ENCODE measurements around the gene TUBGCP2.

Gene TUBGCP2

DNA sequence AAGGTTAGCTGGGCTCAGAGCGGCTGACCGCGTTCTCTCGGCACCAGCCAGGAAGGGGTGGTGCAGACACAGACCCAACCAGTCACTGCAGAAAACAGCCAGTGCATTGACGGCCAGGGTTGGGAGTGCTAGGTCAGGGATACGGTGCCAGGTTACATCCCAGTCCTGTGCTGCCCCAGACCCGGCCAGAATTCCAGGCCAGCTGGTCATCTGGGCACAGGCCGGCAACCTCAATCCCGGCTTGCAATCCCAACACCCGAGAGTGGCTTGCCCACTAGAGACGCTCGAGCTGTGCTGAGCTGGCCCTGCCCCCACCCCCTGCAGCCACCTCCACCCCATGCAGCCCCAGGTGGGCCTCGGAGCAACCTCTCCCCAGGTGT, 42.3 kb upstream of the TUBGCP2 start:
- no peak overlapping the region for H3K4me3 ChIP-seq (ENCODE audit: low read depth, low read length)
- peak overlapping the region; percentile 6 for H3K9ac ChIP-seq (ENCODE audit: low read length)
- no peaks in the 10 kb centered on the region for H3K9me3 ChIP-seq (ENCODE audit: control insufficient read depth, insufficient read depth, low read depth, low read length)
- H3K36me3 ChIP-seq (ENCODE audit: control insufficient read depth, insufficient read depth, low read length): peaks cover 5% of the 10 kb centered on the region
- H3K4me1 ChIP-seq (ENCODE audit: control insufficient read depth, insufficient read depth, low read length): peaks cover 14% of the 10 kb centered on the region; the same call in 1 of the 2 replicates
- H3K27ac ChIP-seq (ENCODE audit: low read depth, low read length): no peak overlapping the region
- H3K27me3 ChIP-seq (ENCODE audit: control insufficient read depth, insufficient read depth, low read length): no peaks in the 10 kb centered on the region

- Histone ChIP-seq H3K27ac (ENCODE audit: low read depth, low read length) (no peak overlapping the region), H3K9ac (ENCODE audit: low read length) (peak overlapping the region; percentile 6), H3K4me3 (ENCODE audit: low read depth, low read length) (no peak overlapping the region), H3K9me3 (ENCODE audit: control insufficient read depth, insufficient read depth, low read depth, low read length) (no peaks in the 10 kb centered on the region), H3K36me3 (ENCODE audit: control insufficient read depth, insufficient read depth, low read length) (peaks cover 4% of the 10 kb centered on the region), H3K27me3 (ENCODE audit: control insufficient read depth, insufficient read depth, low read length) (no peaks in the 10 kb centered on the region), H3K4me1 (ENCODE audit: control insufficient read depth, insufficient read depth, low read length) (peaks cover 14% of the 10 kb centered on the region; the same call in 1 of the 2 replicates)
Observed at GRCh38 chr10:133350283-133350949, 41.7 kb upstream of the TUBGCP2 start.

DNA sequence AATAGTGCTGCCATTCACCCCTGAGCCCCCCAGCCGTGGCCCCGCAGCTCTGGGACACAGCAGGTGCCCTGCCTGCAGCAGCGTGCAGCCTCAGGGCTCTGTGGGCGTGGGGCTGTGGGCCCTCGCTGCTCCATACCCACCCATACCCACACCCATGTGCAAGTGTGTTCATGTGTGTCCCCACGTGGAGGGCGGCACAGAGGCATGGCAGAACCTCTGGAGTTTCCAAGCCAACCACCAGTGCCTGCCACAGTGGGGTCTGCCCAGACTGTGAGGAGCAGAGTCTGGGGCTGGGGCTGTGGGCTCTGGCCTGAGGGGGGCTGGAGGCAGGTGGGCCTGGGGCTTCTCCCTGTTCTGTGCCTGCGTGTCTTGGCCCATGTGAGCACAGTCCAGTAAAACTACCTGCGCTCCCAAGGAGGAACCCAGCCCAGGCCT, 40.9 kb upstream of the TUBGCP2 start:
- Histone ChIP-seq H3K27me3 (ENCODE audit: control insufficient read depth, insufficient read depth, low read length) (no peaks in the 10 kb centered on the region), H3K9me3 (ENCODE audit: control insufficient read depth, insufficient read depth, low read depth, low read length) (no peaks in the 10 kb centered on the region), H3K4me3 (ENCODE audit: low read depth, low read length) (no peak overlapping the region), H3K9ac (ENCODE audit: low read length) (no peak overlapping the region), H3K36me3 (ENCODE audit: control insufficient read depth, insufficient read depth, low read length) (no peaks in the 10 kb centered on the region; the same call in 1 of the 2 replicates), H3K4me1 (ENCODE audit: control insufficient read depth, insufficient read depth, low read length) (peaks cover 14% of the 10 kb centered on the region; the same call in 1 of the 2 replicates), H3K27ac (ENCODE audit: low read depth, low read length) (no peak overlapping the region)

- no peak overlapping the region for H3K9ac ChIP-seq (ENCODE audit: low read length)
- H3K27ac ChIP-seq (ENCODE audit: low read depth, low read length): no peak overlapping the region
- peaks cover 4% of the 10 kb centered on the region; the same call in 1 of the 2 replicates for H3K27me3 ChIP-seq (ENCODE audit: control insufficient read depth, insufficient read depth, low read length)
- no peak overlapping the region for H3K4me3 ChIP-seq (ENCODE audit: low read depth, low read length)
- no peaks in the 10 kb centered on the region for H3K9me3 ChIP-seq (ENCODE audit: control insufficient read depth, insufficient read depth, low read depth, low read length)
- H3K4me1 ChIP-seq (ENCODE audit: control insufficient read depth, insufficient read depth, low read length): peaks cover 14% of the 10 kb centered on the region; the same call in 1 of the 2 replicates
- no peaks in the 10 kb centered on the region for H3K36me3 ChIP-seq (ENCODE audit: control insufficient read depth, insufficient read depth, low read length)
Observed at GRCh38 chr10:133349160-133349568, 40.5 kb upstream of the TUBGCP2 start.

GRCh38 chr10:133347710-133348517, 39.2 kb upstream of the TUBGCP2 start:
- Histone ChIP-seq H3K4me1 (ENCODE audit: control insufficient read depth, insufficient read depth, low read length) (peaks cover 19% of the 10 kb centered on the region), H3K27ac (ENCODE audit: low read depth, low read length) (no peak overlapping the region), H3K9me3 (ENCODE audit: control insufficient read depth, insufficient read depth, low read depth, low read length) (no peaks in the 10 kb centered on the region), H3K36me3 (ENCODE audit: control insufficient read depth, insufficient read depth, low read length) (no peaks in the 10 kb centered on the region), H3K9ac (ENCODE audit: low read length) (no peak overlapping the region), H3K27me3 (ENCODE audit: control insufficient read depth, insufficient read depth, low read length) (peaks cover 6% of the 10 kb centered on the region), H3K4me3 (ENCODE audit: low read depth, low read length) (no peak overlapping the region)

DNA sequence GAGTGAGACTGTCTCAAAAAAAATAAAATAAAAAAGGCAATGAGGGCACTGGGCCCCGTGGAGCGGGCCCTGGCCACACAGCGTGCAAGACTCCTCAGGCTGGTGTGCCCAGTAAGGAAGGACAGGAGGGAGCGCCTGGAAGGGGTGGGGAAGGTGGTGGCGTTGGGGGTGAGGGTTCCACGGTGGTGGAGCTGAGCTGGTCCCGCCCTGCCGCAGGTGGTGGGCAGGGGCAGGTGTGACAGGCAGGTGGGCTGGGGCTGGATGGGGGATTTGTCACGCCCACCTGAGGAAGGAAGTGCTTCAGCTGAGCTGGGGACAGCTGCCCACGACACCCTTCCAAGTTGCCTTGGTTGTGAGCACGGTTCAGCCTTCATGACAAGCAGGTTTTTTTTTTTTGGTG, 37.7 kb upstream of the TUBGCP2 start:
- Histone ChIP-seq H3K36me3 (ENCODE audit: control insufficient read depth, insufficient read depth, low read length) (no peaks in the 10 kb centered on the region), H3K9me3 (ENCODE audit: control insufficient read depth, insufficient read depth, low read depth, low read length) (no peaks in the 10 kb centered on the region), H3K4me1 (ENCODE audit: control insufficient read depth, insufficient read depth, low read length) (peaks cover 19% of the 10 kb centered on the region), H3K4me3 (ENCODE audit: low read depth, low read length) (no peak overlapping the region), H3K9ac (ENCODE audit: low read length) (no peak overlapping the region), H3K27ac (ENCODE audit: low read depth, low read length) (no peak overlapping the region), H3K27me3 (ENCODE audit: control insufficient read depth, insufficient read depth, low read length) (peaks cover 12% of the 10 kb centered on the region)

DNA sequence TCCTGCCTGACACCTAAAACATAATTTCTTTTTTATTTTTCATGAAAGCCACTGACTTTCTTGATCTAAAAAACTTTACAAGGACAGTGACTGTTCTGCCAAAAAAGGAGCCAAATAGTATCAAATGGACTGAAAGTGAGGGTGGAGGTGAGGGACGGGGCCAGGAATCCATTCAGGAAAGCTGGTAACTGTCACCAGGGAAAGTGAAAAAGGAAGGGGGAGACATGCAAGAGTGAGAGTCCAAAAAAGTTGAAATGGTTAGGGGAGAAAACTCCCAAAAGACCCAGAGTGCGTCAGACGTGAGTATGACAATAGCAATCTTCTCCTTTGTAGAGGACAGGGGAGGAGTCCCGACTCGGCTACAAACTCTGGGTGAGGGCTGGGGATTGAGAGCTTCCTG, 35.6 kb upstream of the TUBGCP2 start:
- Histone ChIP-seq H3K4me3 (ENCODE audit: low read depth, low read length) (no peak overlapping the region), H3K4me1 (ENCODE audit: control insufficient read depth, insufficient read depth, low read length) (peaks cover 14% of the 10 kb centered on the region), H3K9ac (ENCODE audit: low read length) (no peak overlapping the region), H3K9me3 (ENCODE audit: control insufficient read depth, insufficient read depth, low read depth, low read length) (no peaks in the 10 kb centered on the region), H3K27me3 (ENCODE audit: control insufficient read depth, insufficient read depth, low read length) (peaks cover 30% of the 10 kb centered on the region), H3K36me3 (ENCODE audit: control insufficient read depth, insufficient read depth, low read length) (no peaks in the 10 kb centered on the region), H3K27ac (ENCODE audit: low read depth, low read length) (no peak overlapping the region)

DNA sequence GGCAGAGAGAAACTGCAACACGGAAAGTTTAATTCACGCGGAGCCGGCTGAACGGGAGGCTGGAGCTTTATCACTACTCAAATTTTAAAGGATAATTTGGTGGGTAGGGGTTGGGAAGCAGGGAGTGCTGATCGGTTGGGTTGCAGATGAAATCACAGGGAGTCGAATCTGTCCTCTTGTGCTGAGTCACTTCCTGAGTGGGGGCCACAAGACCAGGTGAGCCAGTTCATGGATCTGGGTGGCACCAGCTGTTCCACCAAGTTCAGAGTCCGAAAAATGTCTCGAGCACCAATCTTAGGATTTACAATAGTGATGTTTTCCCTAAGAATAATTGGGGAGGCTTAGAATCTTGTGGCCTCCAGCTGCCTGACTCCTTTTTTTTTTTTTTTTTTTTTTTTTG, 34.9 kb upstream of the TUBGCP2 start:
- Histone ChIP-seq H3K4me1 (ENCODE audit: control insufficient read depth, insufficient read depth, low read length) (peaks cover 14% of the 10 kb centered on the region), H3K9ac (ENCODE audit: low read length) (no peak overlapping the region)

GRCh38 chr10:133342942-133343341, 34.3 kb upstream of the TUBGCP2 start:
- peaks cover 13% of the 10 kb centered on the region for H3K4me1 ChIP-seq (ENCODE audit: control insufficient read depth, insufficient read depth, low read length)
- H3K27me3 ChIP-seq (ENCODE audit: control insufficient read depth, insufficient read depth, low read length): peaks cover 43% of the 10 kb centered on the region
- no peak overlapping the region for H3K4me3 ChIP-seq (ENCODE audit: low read depth, low read length)
- H3K27ac ChIP-seq (ENCODE audit: low read depth, low read length): no peak overlapping the region
- H3K9me3 ChIP-seq (ENCODE audit: control insufficient read depth, insufficient read depth, low read depth, low read length): no peaks in the 10 kb centered on the region; the same call in 1 of the 2 replicates
- no peaks in the 10 kb centered on the region for H3K36me3 ChIP-seq (ENCODE audit: control insufficient read depth, insufficient read depth, low read length)
- no peak overlapping the region for H3K9ac ChIP-seq (ENCODE audit: low read length)

More for the DNA sequence above, 34.9 kb upstream of the TUBGCP2 start:
- Histone ChIP-seq H3K4me3 (ENCODE audit: low read depth, low read length) (no peak overlapping the region), H3K27me3 (ENCODE audit: control insufficient read depth, insufficient read depth, low read length) (peaks cover 36% of the 10 kb centered on the region), H3K36me3 (ENCODE audit: control insufficient read depth, insufficient read depth, low read length) (no peaks in the 10 kb centered on the region), H3K9me3 (ENCODE audit: control insufficient read depth, insufficient read depth, low read depth, low read length) (no peaks in the 10 kb centered on the region; the same call in 1 of the 2 replicates), H3K27ac (ENCODE audit: low read depth, low read length) (no peak overlapping the region)

GRCh38 chr10:133341983-133342382, 33.3 kb upstream of the TUBGCP2 start:
- no peak overlapping the region for H3K9ac ChIP-seq (ENCODE audit: low read length)
- no peak overlapping the region for H3K27ac ChIP-seq (ENCODE audit: low read depth, low read length)
- H3K36me3 ChIP-seq (ENCODE audit: control insufficient read depth, insufficient read depth, low read length): no peaks in the 10 kb centered on the region
- peaks cover 10% of the 10 kb centered on the region for H3K4me1 ChIP-seq (ENCODE audit: control insufficient read depth, insufficient read depth, low read length)
- H3K27me3 ChIP-seq (ENCODE audit: control insufficient read depth, insufficient read depth, low read length): peaks cover 52% of the 10 kb centered on the region
- no peaks in the 10 kb centered on the region; the same call in 1 of the 2 replicates for H3K9me3 ChIP-seq (ENCODE audit: control insufficient read depth, insufficient read depth, low read depth, low read length)
- no peak overlapping the region for H3K4me3 ChIP-seq (ENCODE audit: low read depth, low read length)
